MM.1S (cell line): ENCODE data around the gene KCNK13.

ENCODE experiments used
- CTCF ChIP-seq: fragments of 300-600 bp; sonication (generic); IDR thresholded peaks from 2 replicates; pipeline ENCODE4 v1.5.1; 2016; ENCODE audit warnings: antibody characterized with exemption, low read length, mixed read lengths
- EZH2phosphoT487 ChIP-seq: fragments of 300-600 bp; sonication (generic); IDR thresholded peaks from 2 replicates; pipeline ENCODE4 v1.6.1; 2018; ENCODE audit warnings: antibody characterized with exemption, low read length

- TF ChIP-seq CTCF = no peak
- TF ChIP-seq EZH2phosphoT487 = no peak
Measured at GRCh38 chr14:90088176-90088575, 26.4 kb downstream of the KCNK13 start.
